ENCODE data around the gene KCNT2.

KCNT2 gene

GRCh38 chr1:196412326-196412725, 195.9 kb downstream of the KCNT2 start:
- no peak overlapping the region for H3K4me3 ChIP-seq (ENCODE audit: low read depth, low read length)
- TF ChIP-seq, protein P1, sequence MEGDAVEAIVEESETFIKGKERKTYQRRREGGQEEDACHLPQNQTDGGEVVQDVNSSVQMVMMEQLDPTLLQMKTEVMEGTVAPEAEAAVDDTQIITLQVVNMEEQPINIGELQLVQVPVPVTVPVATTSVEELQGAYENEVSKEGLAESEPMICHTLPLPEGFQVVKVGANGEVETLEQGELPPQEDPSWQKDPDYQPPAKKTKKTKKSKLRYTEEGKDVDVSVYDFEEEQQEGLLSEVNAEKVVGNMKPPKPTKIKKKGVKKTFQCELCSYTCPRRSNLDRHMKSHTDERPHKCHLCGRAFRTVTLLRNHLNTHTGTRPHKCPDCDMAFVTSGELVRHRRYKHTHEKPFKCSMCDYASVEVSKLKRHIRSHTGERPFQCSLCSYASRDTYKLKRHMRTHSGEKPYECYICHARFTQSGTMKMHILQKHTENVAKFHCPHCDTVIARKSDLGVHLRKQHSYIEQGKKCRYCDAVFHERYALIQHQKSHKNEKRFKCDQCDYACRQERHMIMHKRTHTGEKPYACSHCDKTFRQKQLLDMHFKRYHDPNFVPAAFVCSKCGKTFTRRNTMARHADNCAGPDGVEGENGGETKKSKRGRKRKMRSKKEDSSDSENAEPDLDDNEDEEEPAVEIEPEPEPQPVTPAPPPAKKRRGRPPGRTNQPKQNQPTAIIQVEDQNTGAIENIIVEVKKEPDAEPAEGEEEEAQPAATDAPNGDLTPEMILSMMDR (IDR thresholded peaks at IDR 0.05; ENCODE audit: insufficient read depth, low read length, missing control alignments) = no peak
- no peak for DNase-seq (ENCODE audit: low read depth, low spot score)
- POLR2A ChIA-PET = no interaction called here
- CTCF ChIA-PET = no interaction called here

- no peak overlapping the region for H3K4me3 ChIP-seq (ENCODE audit: low read depth, low read length)
- POLR2A ChIA-PET = no interaction called here
- CTCF ChIA-PET = no interaction called here
- DNase-seq (ENCODE audit: low read depth, low spot score) = no peak
- TF ChIP-seq, protein P1 (IDR thresholded peaks at IDR 0.05; ENCODE audit: insufficient read depth, low read length, missing control alignments) = no peak
These were observed 197.5 kb downstream of the KCNT2 start for GRCh38 chr1:196410768-196411167.

GRCh38 chr1:196409586-196409985, 198.7 kb downstream of the KCNT2 start:
- ChIA-PET CTCF (no interaction called here), POLR2A (no interaction called here)
- H3K4me3 ChIP-seq (ENCODE audit: low read depth, low read length) = no peak overlapping the region
- TF ChIP-seq, protein P1 (IDR thresholded peaks at IDR 0.05; ENCODE audit: insufficient read depth, low read length, missing control alignments) = no peak
- DNase-seq (ENCODE audit: low read depth, low spot score) = no peak

- ChIA-PET POLR2A (no interaction called here), CTCF (no interaction called here)
- no peak for DNase-seq (ENCODE audit: low read depth, low spot score)
- TF ChIP-seq, protein P1 (IDR thresholded peaks at IDR 0.05; ENCODE audit: insufficient read depth, low read length, missing control alignments) = no peak
- no peak overlapping the region for H3K4me3 ChIP-seq (ENCODE audit: low read depth, low read length)
These were observed 200.7 kb downstream of the KCNT2 start for GRCh38 chr1:196407358-196408051.

DNA sequence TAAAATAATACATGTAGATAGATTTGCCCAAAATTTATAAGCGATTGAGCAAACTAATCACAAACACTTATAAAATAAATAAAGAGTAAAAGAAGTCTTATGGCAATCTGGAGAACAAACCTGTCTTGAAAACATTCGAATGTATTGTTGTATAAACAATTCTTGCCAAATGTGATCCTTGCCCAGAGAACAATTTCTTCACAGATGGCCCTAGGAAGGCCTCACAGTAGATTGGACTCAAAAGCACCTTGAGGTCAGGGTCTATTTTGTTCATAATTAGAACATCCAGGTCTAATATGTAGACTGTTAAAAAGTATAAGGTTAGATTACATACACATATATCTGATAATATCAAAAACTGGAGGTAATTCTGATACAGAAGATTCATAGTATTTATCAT, 202.4 kb downstream of the KCNT2 start:
- H3K4me3 ChIP-seq (ENCODE audit: low read depth, low read length) = no peak overlapping the region
- TF ChIP-seq, protein P1 (IDR thresholded peaks at IDR 0.05; ENCODE audit: insufficient read depth, low read length, missing control alignments) = no peak
- no peak for DNase-seq (ENCODE audit: low read depth, low spot score)
- POLR2A ChIA-PET = no interaction called here
- CTCF ChIA-PET = no interaction called here

GRCh38 chr1:196403803-196404690, 204.2 kb downstream of the KCNT2 start:
- ChIA-PET CTCF (no interaction called here), POLR2A (no interaction called here)
- DNase-seq (ENCODE audit: low read depth, low spot score) = no peak
- H3K4me3 ChIP-seq (ENCODE audit: low read depth, low read length) = no peak overlapping the region
- TF ChIP-seq, protein P1 (IDR thresholded peaks at IDR 0.05; ENCODE audit: insufficient read depth, low read length, missing control alignments) = no peak
